Measurements from ENCODE around the gene DRC7. TPM values are rescaled to one million over a fixed set of nuclear protein-coding genes. Genes with fewer than 3 reads are reported as not detected.
"Not testable (repeated sequence)": the region's sequence is repeated elsewhere in the genome, so short reads cannot be mapped to it uniquely, and the experiment has no call there.

DRC7 gene
- total RNA-seq, 8 experiments from 2014 or later: 0.49 to 7.4 (median 0.63) TPM; not detected in 1

DNA sequence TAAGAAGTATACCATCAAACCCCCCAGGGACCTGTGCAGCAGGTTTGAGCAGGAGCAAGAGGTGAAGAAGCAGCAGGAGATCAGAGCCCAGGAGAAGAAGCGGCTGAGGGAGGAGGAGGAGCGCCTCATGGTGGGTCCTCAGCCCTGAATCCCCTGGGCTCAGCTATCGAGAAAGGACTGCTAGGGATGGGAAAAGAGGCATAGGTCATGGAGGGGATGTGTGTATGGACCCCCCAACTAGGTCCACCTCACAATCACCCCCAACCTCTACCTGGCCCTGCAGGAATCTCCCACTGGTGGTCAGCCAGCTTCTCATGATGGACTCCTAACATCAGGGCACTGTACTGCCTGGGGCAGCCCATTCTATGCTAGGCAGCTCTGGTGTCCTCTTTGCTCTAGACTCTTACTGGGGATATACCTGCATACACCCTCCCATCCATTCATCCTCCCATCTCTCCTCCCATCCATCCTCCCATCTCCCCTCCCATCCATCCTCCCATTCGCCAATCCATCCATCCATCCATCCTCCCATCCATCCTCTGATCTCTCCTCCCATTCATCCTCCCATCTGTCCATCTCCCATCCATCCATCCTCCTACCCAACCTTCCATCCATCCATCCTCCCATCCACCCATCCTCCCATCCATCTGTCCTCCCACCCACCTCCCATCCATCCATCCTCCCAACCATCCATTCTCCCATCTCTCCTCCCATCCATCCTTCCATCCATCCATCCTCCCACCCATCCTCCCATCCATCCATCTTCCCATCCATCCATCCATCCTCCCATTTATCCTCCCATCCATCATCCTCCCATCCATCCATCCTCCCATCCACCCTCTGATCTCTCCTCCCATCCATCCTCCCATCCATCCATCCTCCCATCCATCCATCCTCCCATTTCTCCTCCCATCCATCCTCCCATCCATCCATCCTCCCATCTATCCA, 10.6 kb downstream of the DRC7 start:
- ATAC-seq (replicated peaks in 6 of 8): no peak
- WGBS, 10 experiments: 25 to 100% (median 80%) methylated on average over 1 to 3 of the region's 4 CpGs; no CpG with 5 or more reads in 3 of the 10 experiments
- no peak overlapping the region for H3K4me3 ChIP-seq
- H3K27ac ChIP-seq: no peak overlapping the region
- H3K4me1 ChIP-seq (replicated peaks in 1 of 2): peaks cover 18 to 21% of the 10 kb centered on the region in 2 donors
- in situ Hi-C loops (cut with MboI; ENCODE audit: low pct_unique_long_range_greater_than_20kb in 2 of 9, low sequenced_read_pairs in 9 of 9, unreplicated experiment in 9 of 9): no loop called here

DNA sequence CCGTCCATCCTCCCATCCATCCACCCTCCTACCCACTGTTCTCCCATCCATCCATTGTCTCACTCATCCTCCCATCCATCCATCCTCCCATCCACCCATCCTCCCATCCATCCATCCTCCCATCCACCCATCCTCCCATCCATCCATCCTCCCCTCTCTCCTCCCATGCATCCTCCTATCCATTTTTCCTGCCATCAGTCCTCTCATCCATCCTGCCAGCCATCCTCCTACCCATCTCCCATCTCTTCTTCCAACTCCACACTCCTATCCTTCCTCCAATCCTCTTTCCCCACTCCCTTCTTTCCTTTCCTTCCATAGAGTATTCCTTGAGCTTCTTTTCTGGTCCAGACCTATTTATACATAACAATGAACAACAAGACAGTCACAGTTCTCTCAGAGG, 12.1 kb downstream of the DRC7 start:
- 67 to 85% (median 75%) methylated on average over 1 of the region's 1 CpG; no CpG with 5 or more reads in 7 of the 10 experiments for WGBS, 10 experiments
- Histone ChIP-seq H3K4me3 (no peak overlapping the region), H3K27ac (no peak overlapping the region), H3K4me1 (replicated peaks in 1 of 2) (peaks cover 7 to 9% of the 10 kb centered on the region in 2 donors)
- no peak for ATAC-seq (replicated peaks in 6 of 8)
- in situ Hi-C loops (cut with MboI; ENCODE audit: low pct_unique_long_range_greater_than_20kb in 2 of 9, low sequenced_read_pairs in 9 of 9, unreplicated experiment in 9 of 9): no loop called here

- no peak overlapping the region for H3K27ac ChIP-seq
- WGBS, 10 experiments: 41 to 100% (median 69%) methylated on average over 1 to 6 of the region's 11 CpGs; no CpG with 5 or more reads in 6 of the 10 experiments
- H3K4me3 ChIP-seq: no peak overlapping the region
- no peak for ATAC-seq (replicated peaks in 6 of 8)
- in situ Hi-C loops (cut with MboI; ENCODE audit: low pct_unique_long_range_greater_than_20kb in 2 of 9, low sequenced_read_pairs in 9 of 9, unreplicated experiment in 9 of 9): no loop called here
- H3K4me1 ChIP-seq (replicated peaks in 1 of 2): peaks cover 2 to 3% of the 10 kb centered on the region in 2 donors
These were observed 12.7 kb downstream of the DRC7 start for GRCh38 chr16:57707331-57707730.

DNA sequence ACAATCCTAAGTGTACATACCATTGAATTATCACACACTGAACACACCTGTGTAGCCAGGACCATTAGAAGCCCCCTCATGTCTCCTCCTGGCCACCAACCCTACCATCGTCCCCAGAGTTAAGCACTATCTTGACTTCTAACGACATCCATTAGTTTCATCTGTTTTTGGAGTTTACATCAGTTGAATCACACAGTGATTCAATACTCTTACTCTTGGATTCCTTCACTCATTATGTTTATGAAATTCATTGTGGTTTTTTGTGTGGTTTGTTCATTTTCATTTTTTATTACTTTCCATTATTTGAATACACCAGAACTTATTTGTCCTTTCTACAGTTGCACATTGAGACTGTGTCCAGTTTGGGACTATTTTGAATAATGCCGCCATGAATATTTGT, 13.6 kb downstream of the DRC7 start:
- in situ Hi-C loops (cut with MboI; ENCODE audit: low pct_unique_long_range_greater_than_20kb in 2 of 9, low sequenced_read_pairs in 9 of 9, unreplicated experiment in 9 of 9): no loop called here
- peak in 1 of 8 experiments; percentile 61 for ATAC-seq (replicated peaks in 6 of 8)
- WGBS, 10 experiments: 29 to 100% (median 92%) methylated on average over 1 to 3 of the region's 3 CpGs; no CpG with 5 or more reads in 1 of the 10 experiments

DNA sequence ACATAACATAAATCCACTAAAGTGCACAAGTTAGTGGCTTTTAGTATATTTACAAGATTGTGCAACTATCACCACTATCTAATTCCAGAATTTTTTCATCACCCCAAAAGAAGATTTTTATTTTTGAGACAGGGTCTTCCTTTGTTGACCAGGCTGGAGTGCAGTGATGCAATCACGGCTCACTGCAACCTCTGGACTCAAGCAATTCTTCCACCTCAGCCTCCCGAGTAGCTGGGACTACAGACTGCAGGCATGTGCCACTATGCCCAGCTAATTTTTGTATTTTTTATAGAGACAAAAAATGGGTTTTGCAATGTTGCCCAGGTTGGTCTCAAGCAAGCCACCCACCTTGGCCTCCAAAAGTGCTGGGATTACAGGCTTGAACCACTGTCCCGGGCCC, 15.1 kb downstream of the DRC7 start:
- ATAC-seq (replicated peaks in 6 of 8): no peak
- in situ Hi-C loops (cut with MboI; ENCODE audit: low pct_unique_long_range_greater_than_20kb in 2 of 9, low sequenced_read_pairs in 9 of 9, unreplicated experiment in 9 of 9): no loop called here
- Histone ChIP-seq H3K4me3 (no peak overlapping the region), H3K27ac (no peak overlapping the region), H3K4me1 (replicated peaks in 1 of 2) (no peaks in the 10 kb centered on the region)
- 40 to 100% (median 67%) methylated on average over 1 to 3 of the region's 3 CpGs; no CpG with 5 or more reads in 3 of the 10 experiments for WGBS, 10 experiments

More for the DNA sequence above, 13.6 kb downstream of the DRC7 start:
- Histone ChIP-seq H3K4me3 (no peak overlapping the region), H3K4me1 (replicated peaks in 1 of 2) (no peaks in the 10 kb centered on the region), H3K27ac (no peak overlapping the region)

GRCh38 chr16:57711346-57711745, 16.7 kb downstream of the DRC7 start:
- Histone ChIP-seq H3K4me1 (replicated peaks in 1 of 2) (no peaks in the 10 kb centered on the region), H3K4me3 (no peak overlapping the region), H3K27ac (no peak overlapping the region)
- ATAC-seq (replicated peaks in 6 of 8): no peak
- 34 to 100% (median 80%) methylated on average over 1 to 4 of the region's 5 CpGs; no CpG with 5 or more reads in 3 of the 10 experiments for WGBS, 10 experiments
- in situ Hi-C loops (cut with MboI; ENCODE audit: low pct_unique_long_range_greater_than_20kb in 2 of 9, low sequenced_read_pairs in 9 of 9, unreplicated experiment in 9 of 9): no loop called here

DNA sequence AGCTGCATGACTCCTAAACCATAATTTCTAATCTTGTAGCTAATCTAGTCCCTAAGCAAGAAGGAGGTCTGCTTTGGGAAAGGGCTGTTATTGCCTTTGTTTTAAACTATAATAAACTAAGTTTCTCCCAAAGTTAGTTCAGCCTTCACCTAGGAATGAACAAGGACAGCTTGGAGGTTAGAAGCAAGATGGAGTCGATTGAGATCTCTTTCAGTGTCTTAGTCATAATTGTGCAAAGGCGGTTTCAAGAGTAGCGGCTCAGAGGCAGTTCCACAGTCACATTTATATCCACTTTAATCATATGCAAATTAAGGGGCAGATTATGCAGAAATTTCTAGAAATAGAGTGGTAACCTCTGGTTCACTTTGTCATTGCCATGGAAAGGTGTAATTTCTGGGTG, 17.4 kb downstream of the DRC7 start:
- ATAC-seq (replicated peaks in 6 of 8): peak in 2 of 8 experiments; percentile 37 to 40
- Histone ChIP-seq H3K4me3 (no peak overlapping the region), H3K4me1 (replicated peaks in 1 of 2) (no peaks in the 10 kb centered on the region), H3K27ac (no peak overlapping the region)
- in situ Hi-C loops (cut with MboI; ENCODE audit: low pct_unique_long_range_greater_than_20kb in 2 of 9, low sequenced_read_pairs in 9 of 9, unreplicated experiment in 9 of 9): no loop called here
- WGBS, 10 experiments: 74 to 100% (median 82%) methylated on average over 1 to 3 of the region's 3 CpGs

DNA sequence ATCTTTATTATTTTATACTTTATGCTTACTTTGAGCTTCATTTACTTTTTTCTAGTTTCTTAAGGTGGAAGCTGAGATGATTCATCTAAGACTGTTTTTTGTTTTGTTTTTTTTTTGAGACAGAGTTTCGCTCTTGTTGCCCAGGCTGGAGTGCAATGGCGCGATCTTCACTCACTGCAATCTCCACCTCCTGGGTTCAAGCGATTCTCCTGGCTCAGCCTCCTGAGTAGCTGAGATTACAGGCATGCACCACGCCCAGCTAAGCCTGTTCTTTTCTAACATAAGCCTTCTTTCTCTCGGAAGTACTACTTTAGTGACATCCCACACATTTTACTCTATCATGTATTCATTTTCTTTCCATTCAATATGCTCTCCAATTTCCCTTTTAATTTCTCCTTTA, 18.0 kb downstream of the DRC7 start:
- ATAC-seq (replicated peaks in 6 of 8); H3K27ac ChIP-seq; in situ Hi-C loops (cut with MboI; ENCODE audit: low pct_unique_long_range_greater_than_20kb in 2 of 9, low sequenced_read_pairs in 9 of 9, unreplicated experiment in 9 of 9); H3K4me1 ChIP-seq (replicated peaks in 1 of 2); H3K4me3 ChIP-seq: not testable (repeated sequence)
- WGBS, 10 experiments: 60 to 95% (median 78%) methylated on average over 1 to 6 of the region's 6 CpGs

DNA sequence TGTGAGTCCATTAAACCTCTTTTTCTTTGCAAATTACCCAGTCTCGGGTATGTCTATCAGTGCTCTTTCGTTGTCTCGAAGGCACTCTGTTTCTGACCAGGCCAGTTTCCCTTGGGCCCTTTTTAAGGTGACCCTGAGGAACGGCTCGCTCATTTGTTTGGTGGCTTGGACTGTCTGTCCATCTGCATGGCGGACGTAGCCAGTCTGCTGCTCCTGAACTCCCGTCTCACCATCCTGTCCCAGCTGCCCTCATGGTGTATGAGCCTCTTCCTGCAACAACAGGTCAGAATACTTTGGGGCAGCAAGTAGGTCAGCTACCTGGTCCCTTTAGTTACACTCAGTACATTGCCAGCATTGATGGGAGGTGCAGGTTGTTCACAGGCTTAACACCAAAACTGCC, 19.0 kb downstream of the DRC7 start:
- in situ Hi-C loops (cut with MboI; ENCODE audit: low pct_unique_long_range_greater_than_20kb in 2 of 9, low sequenced_read_pairs in 9 of 9, unreplicated experiment in 9 of 9): no loop called here
- Histone ChIP-seq H3K27ac (no peak overlapping the region), H3K4me3 (no peak overlapping the region), H3K4me1 (replicated peaks in 1 of 2) (no peaks in the 10 kb centered on the region)
- ATAC-seq (replicated peaks in 6 of 8): no peak
- WGBS, 10 experiments: 34 to 96% (median 75%) methylated on average over 1 to 8 of the region's 8 CpGs; no CpG with 5 or more reads in 1 of the 10 experiments

GRCh38 chr16:57714047-57714446, 19.4 kb downstream of the DRC7 start:
- in situ Hi-C loops (cut with MboI; ENCODE audit: low pct_unique_long_range_greater_than_20kb in 2 of 9, low sequenced_read_pairs in 9 of 9, unreplicated experiment in 9 of 9): no loop called here
- peak in 2 of 8 experiments; percentile 19 to 94 for ATAC-seq (replicated peaks in 6 of 8)
- no peak overlapping the region for H3K4me3 ChIP-seq
- H3K27ac ChIP-seq: no peak overlapping the region
- WGBS, 10 experiments: 50 to 100% (median 88%) methylated on average over 1 to 6 of the region's 6 CpGs; no CpG with 5 or more reads in 5 of the 10 experiments
- H3K4me1 ChIP-seq (replicated peaks in 1 of 2): no peaks in the 10 kb centered on the region

DNA sequence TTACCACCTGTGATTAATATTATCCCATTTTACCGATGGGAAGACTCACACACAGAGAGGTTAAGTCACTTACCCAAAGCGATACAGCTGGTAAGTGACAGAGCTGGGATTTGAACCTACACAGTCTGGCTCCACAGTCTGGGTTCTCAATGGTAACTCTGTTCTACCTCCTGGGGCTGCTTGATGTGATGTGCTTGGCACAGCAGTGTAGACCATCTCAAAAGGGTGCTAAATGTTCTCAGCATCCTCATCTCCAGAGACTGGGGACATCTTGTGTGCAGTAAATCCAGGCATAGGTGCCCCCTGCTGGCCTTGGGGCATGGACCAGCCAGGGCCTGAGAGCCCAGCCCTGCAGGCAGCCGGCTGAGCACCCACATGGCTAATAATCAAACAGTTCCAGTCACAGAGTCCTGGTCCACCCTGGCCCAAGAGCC, 25.6 kb downstream of the DRC7 start:
- peak; percentile 57 to 90 (median 79) for ATAC-seq (replicated peaks in 6 of 8)
- Histone ChIP-seq H3K4me3 (no peak overlapping the region), H3K27ac (no peak overlapping the region), H3K4me1 (replicated peaks in 1 of 2) (peaks cover 2% of the 10 kb centered on the region in 2 donors)
- in situ Hi-C loops (cut with MboI; ENCODE audit: low pct_unique_long_range_greater_than_20kb in 2 of 9, low sequenced_read_pairs in 9 of 9, unreplicated experiment in 9 of 9): no loop called here
- WGBS, 10 experiments: 63 to 100% (median 83%) methylated on average over 1 to 3 of the region's 3 CpGs; no CpG with 5 or more reads in 5 of the 10 experiments

DNA sequence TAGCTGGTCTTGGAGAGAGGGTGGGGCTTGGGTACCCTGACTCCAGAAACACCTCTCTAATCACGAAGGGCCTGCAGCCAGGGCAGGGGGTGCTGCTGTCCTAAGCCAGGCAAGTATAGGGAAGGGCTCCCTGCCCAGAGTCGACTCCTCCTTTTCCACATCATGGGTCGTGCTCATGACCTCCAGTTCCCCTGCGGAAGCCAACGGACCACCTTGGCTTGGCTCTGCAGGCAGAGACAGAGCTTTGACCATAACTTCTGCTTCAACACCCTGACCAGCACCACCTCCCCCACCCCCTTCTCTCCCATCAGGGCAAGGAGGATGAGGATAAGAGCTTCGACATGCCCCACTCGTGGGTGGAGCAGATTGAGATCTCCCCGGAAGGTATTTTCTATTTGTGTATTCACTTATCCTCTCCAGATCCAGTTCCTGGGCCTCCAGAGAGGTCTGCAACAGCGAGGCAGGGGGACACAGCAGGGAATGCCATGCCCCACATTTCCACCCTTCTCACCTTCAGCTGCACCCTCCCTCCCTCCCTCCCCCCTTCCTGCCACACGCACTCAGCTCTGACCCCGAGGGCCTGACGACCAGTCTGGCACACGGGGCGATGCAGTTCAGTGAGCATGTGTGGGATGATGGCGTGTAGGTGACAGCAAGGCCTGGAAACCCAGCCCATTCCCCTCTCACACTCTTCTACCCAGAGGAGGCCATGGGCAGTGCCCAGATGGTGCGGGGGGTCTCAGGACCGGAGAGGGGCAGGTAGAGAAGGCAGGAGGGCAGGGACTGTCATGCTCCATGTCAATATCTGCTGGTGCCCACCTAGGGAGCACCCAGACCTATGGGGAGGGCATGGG, 27.0 kb downstream of the DRC7 start:
- H3K4me3 ChIP-seq: no peak overlapping the region
- no peak for ATAC-seq (replicated peaks in 6 of 8)
- in situ Hi-C loops (cut with MboI; ENCODE audit: low pct_unique_long_range_greater_than_20kb in 2 of 9, low sequenced_read_pairs in 9 of 9, unreplicated experiment in 9 of 9): no loop called here
- peaks cover 2% of the 10 kb centered on the region in 2 donors for H3K4me1 ChIP-seq (replicated peaks in 1 of 2)
- WGBS, 10 experiments: 32 to 100% (median 80%) methylated on average over 1 to 3 of the region's 17 CpGs; no CpG with 5 or more reads in 5 of the 10 experiments
- H3K27ac ChIP-seq: no peak overlapping the region

DNA sequence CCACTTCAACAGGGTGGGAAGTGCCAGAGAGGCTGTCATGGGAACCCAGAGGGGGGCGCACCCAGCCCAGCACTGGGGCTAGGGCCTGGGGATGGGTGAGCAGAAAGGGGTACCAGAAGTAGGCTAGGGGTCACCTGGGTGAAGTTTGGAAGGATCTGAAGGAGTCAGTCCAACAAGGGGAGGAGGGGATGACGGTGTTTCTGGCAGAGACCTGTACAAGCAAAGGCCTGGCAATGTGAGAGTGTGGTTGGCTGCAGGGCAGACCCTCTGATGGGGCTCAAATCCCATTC, 27.5 kb downstream of the DRC7 start:
- H3K4me3 ChIP-seq: no peak overlapping the region
- in situ Hi-C loops (cut with MboI; ENCODE audit: low pct_unique_long_range_greater_than_20kb in 2 of 9, low sequenced_read_pairs in 9 of 9, unreplicated experiment in 9 of 9): no loop called here
- ATAC-seq (replicated peaks in 6 of 8): peak in 1 of 8 experiments; percentile 7
- no peak overlapping the region for H3K27ac ChIP-seq
- 100% methylated on average over 1 of the region's 2 CpGs; no CpG with 5 or more reads in 8 of the 10 experiments for WGBS, 10 experiments
- peaks cover 2% of the 10 kb centered on the region in 2 donors for H3K4me1 ChIP-seq (replicated peaks in 1 of 2)

All from motor neuron (in vitro differentiated cells).